HG02642 (cell line): ENCODE data around the gene TNFRSF4.
"Not testable (repeated sequence)": the region's sequence is repeated elsewhere in the genome, so short reads cannot be mapped to it uniquely, and the experiment has no call there.

Experiments
- ATAC-seq: cut with Tn5 transposase; IDR thresholded peaks from one replicate; pipeline ENCODE4 v1.9.1; 2021; ENCODE audit warnings: mild to moderate bottlenecking; ENCODE audit not compliant: unreplicated experiment, poor library complexity

Gene TNFRSF4

GRCh38 chr1:1185101-1185765, 28.7 kb downstream of the TNFRSF4 start:
- ATAC-seq = no peak

GRCh38 chr1:1183833-1184775, 29.8 kb downstream of the TNFRSF4 start:
- no peak for ATAC-seq

- no peak for ATAC-seq
Measured at GRCh38 chr1:1183221-1183747, 30.7 kb downstream of the TNFRSF4 start.

- ATAC-seq = no peak
Measured at GRCh38 chr1:1182491-1183220, 31.3 kb downstream of the TNFRSF4 start.

- ATAC-seq = no peak
Measured at GRCh38 chr1:1181938-1182410, 32.0 kb downstream of the TNFRSF4 start.

- no peak for ATAC-seq
Measured at GRCh38 chr1:1181129-1181937, 32.6 kb downstream of the TNFRSF4 start.

GRCh38 chr1:1179983-1180861, 33.7 kb downstream of the TNFRSF4 start:
- no peak for ATAC-seq

- no peak for ATAC-seq
Measured at GRCh38 chr1:1179346-1179982, 34.5 kb downstream of the TNFRSF4 start.

- ATAC-seq = no peak
Measured at GRCh38 chr1:1178794-1179331, 35.1 kb downstream of the TNFRSF4 start.

GRCh38 chr1:1177452-1178206, 36.3 kb downstream of the TNFRSF4 start:
- ATAC-seq = no peak

GRCh38 chr1:1176931-1177330, 37.0 kb downstream of the TNFRSF4 start:
- no peak for ATAC-seq

GRCh38 chr1:1176063-1176761, 37.7 kb downstream of the TNFRSF4 start:
- ATAC-seq = not testable (repeated sequence)

GRCh38 chr1:1175221-1176062, 38.5 kb downstream of the TNFRSF4 start:
- no peak for ATAC-seq

GRCh38 chr1:1173793-1174415, 40.0 kb downstream of the TNFRSF4 start, which contains the start of gene TTLL10:
Gene TTLL10, plus strand, starts transcription at chr1:1173880. Its CDS starts 5,336 bp downstream, at chr1:1179216.
- ATAC-seq = no peak

- no peak for ATAC-seq
Measured at GRCh38 chr1:1173061-1173792, 40.7 kb downstream of the TNFRSF4 start.
